Heart right ventricle (tissue), 16 donors: ENCODE data around the gene SLAIN2. TPM values are rescaled to one million over a fixed set of nuclear protein-coding genes. Genes with fewer than 3 reads are reported as not detected.

Experiments used
- ATAC-seq, 8 donors: fragments of 200-7000 bp; cut with Tn5 transposase; one replicate each; pipeline ENCODE4 v1.9.1; 2020; ENCODE audit warnings: mild to moderate bottlenecking in 8 of 8, moderate library complexity in 8 of 8, moderate number of reproducible peaks in 1 of 8
- DNase-seq, 2 donors: peaks; one replicate each; pipeline ENCODE4 v3.0.0-alpha.2; 2020
- H3K27ac ChIP-seq, 10 donors: fragments of 200-600 bp; sonication (generic) in 2 of 10; one replicate each; pipeline versions ENCODE4 v1.5.0 to v1.8.0; 2020 to 2022; ENCODE audit warnings: mild to moderate bottlenecking in 3 of 10
- H3K27me3 ChIP-seq, 7 donors: fragments of 200-600 bp; one replicate each; pipeline ENCODE4 v1.8.0; 2021 to 2022; ENCODE audit warnings: mild to moderate bottlenecking in 2 of 7
- H3K36me3 ChIP-seq, 9 donors: fragments of 200-600 bp; sonication (generic) in 1 of 9; one replicate each; pipeline versions ENCODE4 v1.5.0 to v1.8.0; 2020 to 2022; ENCODE audit warnings: mild to moderate bottlenecking in 2 of 9
- H3K4me1 ChIP-seq, 9 donors: fragments of 200-600 bp; sonication (generic) in 1 of 9; one replicate each; pipeline versions ENCODE4 v1.5.0 to v1.8.0; 2020 to 2022; ENCODE audit warnings: mild to moderate bottlenecking in 4 of 9
- H3K4me3 ChIP-seq, 10 donors: fragments of 200-600 bp; sonication (generic) in 2 of 10; one replicate each; pipeline versions ENCODE4 v1.5.0 to v1.8.0; 2020 to 2022; ENCODE audit warnings: mild to moderate bottlenecking in 7 of 10, moderate library complexity in 2 of 10
- H3K9me3 ChIP-seq, 11 donors: fragments of 200-600 bp in 10 of 11; sonication (generic) in 2 of 11; one replicate each; pipeline versions ENCODE4 v1.5.0 to v1.8.0; 2013 to 2022; ENCODE audit warnings: mild to moderate bottlenecking in 2 of 11, control low read depth in 1 of 11, moderate library complexity in 1 of 11
- CTCF ChIP-seq, 9 donors: fragments of 200-600 bp; sonication (generic) in 2 of 9; IDR thresholded peaks; one replicate each; pipeline versions ENCODE4 v1.5.0 to v1.8.0; 2021 to 2022; ENCODE audit warnings: antibody characterized with exemption in 9 of 9, mild to moderate bottlenecking in 5 of 9, moderate library complexity in 1 of 9
- WGBS, 2 donors: extraction: QIAGEN DNeasy Blood & Tissue Kit; methylation state at CpG; one replicate each; pipeline ENCODE4 v1.1.7; 2013; ENCODE audit warnings: inconsistent platforms in 1 of 2; 5-methylcytosine and 5-hydroxymethylcytosine counted together
- intact Hi-C, 10 donors: fragments of 100-400 bp; cut with DNase I; formaldehyde crosslinking; loops; one replicate each; pipeline versions ENCODE4 v1.11.1 to v1.14.2; 2022
- polyA plus RNA-seq, 2 donors: library from polyadenylated mRNA; stranded (reverse); fragments of 200-250 nt; gene quantifications; one replicate each; pipeline ENCODE4 v1.2.3, GENCODE V29; 2013
- total RNA-seq, 10 donors: library from RNA; stranded (reverse); fragmentation: NEBNext Ultra II Directional in 3 of 10; extraction: Animal tissue kit (Norgen Biotek cat#: 25700) in 3 of 10; gene quantifications; one replicate each; pipeline versions ENCODE4 v1.2.1 to v1.2.4, GENCODE V29; 2021 to 2023
- donor health status: Arrhythmogenic right ventricular cardiomyopathy.
- donor health status: ischemic (EF 13 %, LVEDD 7.1; RV severe dilation, severe dysfunction).
- donor health status: healthy with polysubstance abuse.
- donor health status: DM: no; HTN: yes; CAD: no.
- donor health status: DM: no; HTN: no; CAD: no.
- donor health status: ischemic (EF 25% LVEDD 6.9; RV normal size, moderate dysfunction).
- donor health status: ischemic (EF 25% LVEDD 5.7; RV mildly dilated, moderate dysfunction).
- donor health status: healthy.
- donor health status: DM: yes; HTN: yes; CAD: no.
- donor health status: Ischemic cardiomyopathy.
- donor health status: ischemic (EF 35%, LVEDD 5.7; RV mildly dilated, moderate dysfunction).
- donor health status: nonischemic (EF 11% LVEDD 7.7; RV severe dilation, severe dysfunction).
- donor health status: DM: yes; HTN: yes; CAD: no.
- donor health status: PGD.
- donor health status: ischemic (EF 29% LVEDD 5.4; RV normal size, mild dysfunction).
- donor health status: nonischemic (EF 23%, LVEDD 6.1; RV moderate dilation, normal function).

The SLAIN2 gene
- total and polyA plus RNA-seq, 12 donors, result 16.4 to 185 (median 131) TPM

GRCh38 chr4:48372272-48372671 is 30.9 kb downstream of the SLAIN2 start:
- no peak for TF ChIP-seq CTCF (IDR thresholded peaks at IDR 0.05)
- no peak for ATAC-seq
- intact Hi-C loops, result no loop called here

GRCh38 chr4:48375651-48376304 is 34.4 kb downstream of the SLAIN2 start:
- ATAC-seq, result no peak

More at GRCh38 chr4:48372272-48372671, 30.9 kb downstream of the SLAIN2 start:
- Histone ChIP-seq H3K9me3 (no peaks in the 10 kb centered on the region), H3K36me3 (peaks cover 0 to 9% (median 0%) of the 10 kb centered on the region in 9 donors), H3K4me1 (peaks cover 0 to 31% (median 10%) of the 10 kb centered on the region in 9 donors), H3K27me3 (no peaks in the 10 kb centered on the region), H3K4me3 (no peak overlapping the region), H3K27ac (no peak overlapping the region)
- 68 to 71% methylated on average over 1 of the region's 1 CpG for WGBS, 2 donors
- no peak for DNase-seq

GRCh38 chr4:48379587-48380180 is 38.4 kb downstream of the SLAIN2 start:
- WGBS, 2 donors, result 69 to 75% methylated on average over 1 of the region's 1 CpG
- Histone ChIP-seq H3K4me3 (no peak overlapping the region), H3K27ac (no peak overlapping the region), H3K36me3 (peaks cover 0 to 73% (median 14%) of the 10 kb centered on the region in 9 donors), H3K27me3 (no peaks in the 10 kb centered on the region), H3K4me1 (peaks cover 0 to 38% (median 15%) of the 10 kb centered on the region in 9 donors), H3K9me3 (no peaks in the 10 kb centered on the region)
- intact Hi-C loops, result no loop called here
- DNase-seq (no peak), ATAC-seq (no peak)
- TF ChIP-seq CTCF (IDR thresholded peaks at IDR 0.05), result no peak

More at GRCh38 chr4:48375651-48376304, 34.4 kb downstream of the SLAIN2 start:
- DNase-seq, result no peak
- H3K4me3 ChIP-seq, result no peak overlapping the region
- peaks cover 0 to 43% (median 0%) of the 10 kb centered on the region in 9 donors for H3K36me3 ChIP-seq
- 91 to 94% methylated on average over 6 of the region's 6 CpGs for WGBS, 2 donors
- no peaks in the 10 kb centered on the region for H3K9me3 ChIP-seq
- H3K27ac ChIP-seq, result no peak overlapping the region
- peaks cover 0 to 34% (median 9%) of the 10 kb centered on the region in 9 donors for H3K4me1 ChIP-seq
- H3K27me3 ChIP-seq, result no peaks in the 10 kb centered on the region
- TF ChIP-seq CTCF (IDR thresholded peaks at IDR 0.05), result no peak
- intact Hi-C loops, result no loop called here

- H3K27me3 ChIP-seq, result no peaks in the 10 kb centered on the region
- peaks cover 0 to 36% (median 15%) of the 10 kb centered on the region in 9 donors for H3K4me1 ChIP-seq
- no peaks in the 10 kb centered on the region for H3K9me3 ChIP-seq
- ATAC-seq, result no peak
- H3K36me3 ChIP-seq, result peaks cover 0 to 81% (median 22%) of the 10 kb centered on the region in 9 donors
- no peak overlapping the region for H3K4me3 ChIP-seq
- TF ChIP-seq CTCF (IDR thresholded peaks at IDR 0.05), result no peak
- WGBS, 2 donors, result 74 to 78% methylated on average over 1 of the region's 1 CpG
- intact Hi-C loops, result no loop called here
- no peak overlapping the region for H3K27ac ChIP-seq
- no peak for DNase-seq
These were observed 39.3 kb downstream of the SLAIN2 start for GRCh38 chr4:48380583-48381167.
